ENCODE measurements around the gene HAUS7.

DNA sequence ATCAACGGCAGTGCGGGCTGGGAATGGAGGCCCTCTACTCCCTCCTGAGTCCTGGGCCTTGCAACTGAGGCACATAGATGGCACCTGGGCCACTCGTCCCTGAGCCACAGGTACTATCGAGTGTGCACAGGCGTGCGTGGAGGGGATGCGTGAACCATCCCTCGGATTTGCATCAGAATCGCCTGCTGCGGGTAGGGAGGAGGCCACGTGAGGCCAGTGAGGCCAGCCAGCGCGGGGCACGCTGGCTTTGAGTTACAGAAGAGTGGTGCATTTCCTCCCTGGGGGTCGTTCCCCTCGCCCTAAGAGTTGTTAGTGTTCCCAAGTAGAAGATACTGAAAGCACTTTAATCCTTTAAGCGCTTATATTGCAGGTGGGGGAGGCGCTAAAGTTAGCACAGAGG lies 48.5 kb downstream of the HAUS7 start:
- TF ChIP-seq POLR2A (IDR thresholded peaks at IDR 0.05) (no peak), EP300 (IDR thresholded peaks at IDR 0.05) (no peak)
- TF ChIP-seq, protein P1, sequence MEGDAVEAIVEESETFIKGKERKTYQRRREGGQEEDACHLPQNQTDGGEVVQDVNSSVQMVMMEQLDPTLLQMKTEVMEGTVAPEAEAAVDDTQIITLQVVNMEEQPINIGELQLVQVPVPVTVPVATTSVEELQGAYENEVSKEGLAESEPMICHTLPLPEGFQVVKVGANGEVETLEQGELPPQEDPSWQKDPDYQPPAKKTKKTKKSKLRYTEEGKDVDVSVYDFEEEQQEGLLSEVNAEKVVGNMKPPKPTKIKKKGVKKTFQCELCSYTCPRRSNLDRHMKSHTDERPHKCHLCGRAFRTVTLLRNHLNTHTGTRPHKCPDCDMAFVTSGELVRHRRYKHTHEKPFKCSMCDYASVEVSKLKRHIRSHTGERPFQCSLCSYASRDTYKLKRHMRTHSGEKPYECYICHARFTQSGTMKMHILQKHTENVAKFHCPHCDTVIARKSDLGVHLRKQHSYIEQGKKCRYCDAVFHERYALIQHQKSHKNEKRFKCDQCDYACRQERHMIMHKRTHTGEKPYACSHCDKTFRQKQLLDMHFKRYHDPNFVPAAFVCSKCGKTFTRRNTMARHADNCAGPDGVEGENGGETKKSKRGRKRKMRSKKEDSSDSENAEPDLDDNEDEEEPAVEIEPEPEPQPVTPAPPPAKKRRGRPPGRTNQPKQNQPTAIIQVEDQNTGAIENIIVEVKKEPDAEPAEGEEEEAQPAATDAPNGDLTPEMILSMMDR (IDR thresholded peaks at IDR 0.05) = no peak
